ENCODE results near the gene PRKCH. TPM values are rescaled to one million over a fixed set of nuclear protein-coding genes. Genes with fewer than 3 reads are reported as not detected.

The PRKCH gene
- total and polyA plus RNA-seq, 2 of the 13 experiments (the other 11 are each of a cell fraction or from before 2014, with no cell fraction given), result 0.48 to 1.3 TPM

DNA sequence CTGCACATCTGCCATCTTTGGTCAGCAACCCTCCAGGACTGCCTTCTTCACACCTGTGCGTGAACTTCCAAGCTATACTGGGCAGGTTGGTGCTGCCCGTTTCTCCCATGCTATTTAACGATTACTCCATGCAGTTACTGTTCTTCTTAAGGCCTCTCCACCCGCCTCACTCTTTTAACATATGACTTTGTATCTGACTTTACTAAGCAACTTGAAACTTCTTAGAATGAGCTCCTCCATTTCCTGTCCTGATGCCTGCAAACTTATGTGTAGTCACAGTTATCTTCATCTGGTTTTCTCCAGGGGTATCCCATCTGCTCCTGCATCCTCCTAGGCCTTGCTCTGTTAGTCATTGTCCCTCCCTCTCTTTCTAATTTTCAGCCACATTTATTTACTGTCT lies 35.7 kb downstream of the PRKCH start:
- H3K4me3 ChIP-seq (replicated peaks in 1 of 3; ENCODE audit: insufficient read depth in 1 of 3, low read depth in 2 of 3, low read length in 3 of 3), result no peak overlapping the region
- in situ Hi-C loops (cut with HindIII; ENCODE audit: extremely low pct_ligation_motif_present, low pct_unique_long_range_greater_than_20kb), result no loop called here
- FAIRE-seq (no peak), ATAC-seq (no peak), DNase-seq (ENCODE audit: low spot score) (no peak)
- H3K9ac ChIP-seq (ENCODE audit: insufficient read depth, low read depth, low read length), result no peak overlapping the region
- 38% methylated on average over 4 of the region's 4 CpGs for WGBS (ENCODE audit: low lambda C conversion rate)
- no peak overlapping the region for H3K27ac ChIP-seq (ENCODE audit: extremely low read length, insufficient read depth, low read length)
- intact Hi-C loops (cut with micrococcal nuclease; ENCODE audit: unreplicated experiment), result no loop called here
- no peaks in the 10 kb centered on the region for H4K20me1 ChIP-seq (ENCODE audit: insufficient read depth, low read length)
- BruUV-seq (replicated peaks), result no TSS peak
- H2AFZ ChIP-seq (ENCODE audit: low read length), result no peak overlapping the region
- no peaks in the 10 kb centered on the region for H3K4me1 ChIP-seq (ENCODE audit: insufficient read depth, low read length)
- ChIA-PET CTCF (ENCODE audit: low intra/inter-chr PET ratio, low total read pairs) (no interaction called here), POLR2A (no interaction called here)
- H3K9me3 ChIP-seq (ENCODE audit: low read length), result no peaks in the 10 kb centered on the region
- no peaks in the 10 kb centered on the region for H3K79me2 ChIP-seq (ENCODE audit: insufficient read depth, low read length)
- H3K27me3 ChIP-seq (ENCODE audit: control insufficient read depth in 1 of 2, insufficient read depth in 2 of 2, low read length in 2 of 2), result no peaks in the 10 kb centered on the region; a peak in 1 of 5 replicates
- no peak for TF ChIP-seq NRL (CRISPR knock-in tag; IDR thresholded peaks at IDR 0.05; ENCODE audit: borderline replicate concordance)
- TF ChIP-seq HNF4A (CRISPR knock-in tag; IDR thresholded peaks at IDR 0.05), result no peak
- no peak for TF ChIP-seq ZNF24 (IDR thresholded peaks at IDR 0.05)
- no peak for TF ChIP-seq GRHL1 (CRISPR knock-in tag; conservative IDR thresholded peaks at IDR 0.05)
- no peak overlapping the region for H3K4me2 ChIP-seq (ENCODE audit: low read depth, low read length)
- no peaks in the 10 kb centered on the region for H3K36me3 ChIP-seq (replicated peaks in 1 of 2; ENCODE audit: control insufficient read depth in 1 of 2, insufficient read depth in 2 of 2, low read length in 2 of 2)

DNA sequence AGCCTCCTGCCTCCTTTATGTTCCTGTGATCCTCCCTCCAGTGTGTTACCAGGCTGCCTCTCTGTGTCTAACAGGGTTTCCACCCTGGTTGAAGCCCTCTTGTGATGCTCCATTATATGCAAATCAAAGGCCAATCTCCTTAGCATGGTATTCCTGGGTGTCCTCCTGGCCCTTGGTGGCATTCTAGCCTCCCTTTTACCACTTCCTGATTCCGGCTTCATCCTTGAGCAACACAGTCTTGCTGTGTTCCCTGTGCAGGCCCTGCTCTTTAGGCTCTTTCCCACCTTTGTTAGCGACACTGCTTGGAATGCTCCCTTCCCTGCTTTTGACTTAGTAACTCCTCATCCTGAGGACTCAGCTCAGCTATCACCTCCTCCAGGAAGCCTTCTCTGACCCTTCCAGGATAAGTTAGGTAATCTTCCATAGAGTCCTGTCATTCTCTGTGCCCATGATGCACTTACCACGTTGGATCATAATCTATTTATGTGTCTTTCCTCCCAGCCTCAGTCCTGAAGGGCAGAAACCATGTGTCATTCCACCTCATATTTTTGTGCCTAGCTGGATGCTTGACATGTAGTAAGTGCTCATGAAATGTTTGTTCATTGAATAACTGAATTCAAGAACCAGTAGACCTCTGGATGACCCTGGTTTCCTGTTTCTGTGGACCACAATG lies 37.3 kb downstream of the PRKCH start:
- Histone ChIP-seq H3K4me2 (ENCODE audit: low read depth, low read length) (no peak overlapping the region), H3K9ac (ENCODE audit: insufficient read depth, low read depth, low read length) (no peak overlapping the region), H3K4me1 (ENCODE audit: insufficient read depth, low read length) (no peaks in the 10 kb centered on the region), H4K20me1 (ENCODE audit: insufficient read depth, low read length) (no peaks in the 10 kb centered on the region), H3K27me3 (ENCODE audit: control insufficient read depth in 1 of 2, insufficient read depth in 2 of 2, low read length in 2 of 2) (no peaks in the 10 kb centered on the region; a peak in 1 of 5 replicates), H3K4me3 (replicated peaks in 1 of 3; ENCODE audit: insufficient read depth in 1 of 3, low read depth in 2 of 3, low read length in 3 of 3) (no peak overlapping the region), H3K27ac (ENCODE audit: extremely low read length, insufficient read depth, low read length) (no peak overlapping the region), H3K36me3 (replicated peaks in 1 of 2; ENCODE audit: control insufficient read depth in 1 of 2, insufficient read depth in 2 of 2, low read length in 2 of 2) (no peaks in the 10 kb centered on the region), H3K79me2 (ENCODE audit: insufficient read depth, low read length) (no peaks in the 10 kb centered on the region), H2AFZ (ENCODE audit: low read length) (no peak overlapping the region), H3K9me3 (ENCODE audit: low read length) (no peaks in the 10 kb centered on the region)
- CTCF ChIA-PET (ENCODE audit: low intra/inter-chr PET ratio, low total read pairs), result no interaction called here
- TF ChIP-seq ZC3H13 (CRISPR knock-in tag; IDR thresholded peaks at IDR 0.05) (no peak), ZNF704 (CRISPR knock-in tag; IDR thresholded peaks at IDR 0.05; ENCODE audit: borderline replicate concordance) (no peak), HDAC2 (CRISPR knock-in tag; IDR thresholded peaks at IDR 0.05) (no peak), SNAI1 (CRISPR knock-in tag; IDR thresholded peaks at IDR 0.05; ENCODE audit: borderline replicate concordance) (no peak), GATA4 (IDR thresholded peaks at IDR 0.05; ENCODE audit: borderline replicate concordance, low read depth) (no peak), MIER2 (CRISPR knock-in tag; IDR thresholded peaks at IDR 0.05) (no peak), RORA (CRISPR knock-in tag; IDR thresholded peaks at IDR 0.05) (no peak), ATAD3A (CRISPR knock-in tag; IDR thresholded peaks at IDR 0.05) (no peak)
- TF ChIP-seq, protein P1, sequence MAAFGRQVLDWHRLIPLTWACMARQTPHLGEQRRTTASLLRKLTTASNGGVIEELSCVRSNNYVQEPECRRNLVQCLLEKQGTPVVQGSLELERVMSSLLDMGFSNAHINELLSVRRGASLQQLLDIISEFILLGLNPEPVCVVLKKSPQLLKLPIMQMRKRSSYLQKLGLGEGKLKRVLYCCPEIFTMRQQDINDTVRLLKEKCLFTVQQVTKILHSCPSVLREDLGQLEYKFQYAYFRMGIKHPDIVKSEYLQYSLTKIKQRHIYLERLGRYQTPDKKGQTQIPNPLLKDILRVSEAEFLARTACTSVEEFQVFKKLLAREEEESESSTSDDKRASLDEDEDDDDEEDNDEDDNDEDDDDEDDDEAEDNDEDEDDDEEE (CRISPR knock-in tag; IDR thresholded peaks at IDR 0.05), result no peak
- in situ Hi-C loops (cut with HindIII; ENCODE audit: extremely low pct_ligation_motif_present, low pct_unique_long_range_greater_than_20kb), result no loop called here
- intact Hi-C loops (cut with micrococcal nuclease; ENCODE audit: unreplicated experiment), result no loop called here
- no peak for ATAC-seq
- DNase-seq (ENCODE audit: low spot score), result no peak
- BruUV-seq (replicated peaks), result no TSS peak
- POLR2A ChIA-PET, result no interaction called here
- WGBS (ENCODE audit: low lambda C conversion rate), result 29% methylated on average over 3 of the region's 3 CpGs
- no peak for FAIRE-seq
